Measurements from ENCODE around the gene OCIAD1.

The OCIAD1 gene

GRCh38 chr4:48906206-48907173 is 75.6 kb downstream of the OCIAD1 start, which contains the start of gene OCIAD2:
Gene OCIAD2 (minus strand): TSS chr4:48906774. CDS start chr4:48904549, 2,225 bp downstream.
- H3F3A ChIP-seq (ENCODE audit: control insufficient read depth, insufficient read depth): no peaks in the 10 kb centered on the region
- H3K9me2 ChIP-seq (replicated peaks; ENCODE audit: control insufficient read depth, low read length): no peaks in the 10 kb centered on the region
- peak within 1 kb of the TSS; percentile 89 for H3K4me2 ChIP-seq (ENCODE audit: low read length)
- H4K20me1 ChIP-seq (ENCODE audit: control insufficient read depth, insufficient read depth, low read depth, low read length): no peaks in the 10 kb centered on the region
- H3K27ac ChIP-seq (ENCODE audit: low read depth, low read length): no peak within 1 kb of the TSS
- H3K27me3 ChIP-seq (ENCODE audit: control insufficient read depth, low read length): no peaks in the 10 kb centered on the region
- H3K36me3 ChIP-seq (ENCODE audit: control insufficient read depth, low read length): peaks cover 23% of the 10 kb centered on the region
- H3K79me2 ChIP-seq (ENCODE audit: control insufficient read depth, low read length): peaks cover 19% of the 10 kb centered on the region
- peak within 1 kb of the TSS; percentile 85 for H3K4me3 ChIP-seq (ENCODE audit: low read length)
- peaks cover 21% of the 10 kb centered on the region for H3K4me1 ChIP-seq (ENCODE audit: control insufficient read depth, low read length)
- no peaks in the 10 kb centered on the region for H3K9me3 ChIP-seq (ENCODE audit: control insufficient read depth, insufficient read depth, low read length)
- TF ChIP-seq CTCF (IDR thresholded peaks at IDR 0.05; ENCODE audit: low read depth, low read length, poor library complexity, severe bottlenecking) (peak; percentile 69), EZH2phosphoT487 (IDR thresholded peaks at IDR 0.05; ENCODE audit: borderline replicate concordance, low read length) (no peak)

GRCh38 chr4:48907706-48908477 is 77.0 kb downstream of the OCIAD1 start:
- Histone ChIP-seq H3K9me3 (ENCODE audit: control insufficient read depth, insufficient read depth, low read length) (no peaks in the 10 kb centered on the region), H4K20me1 (ENCODE audit: control insufficient read depth, insufficient read depth, low read depth, low read length) (no peaks in the 10 kb centered on the region)
- TF ChIP-seq CTCF (IDR thresholded peaks at IDR 0.05; ENCODE audit: low read depth, low read length, poor library complexity, severe bottlenecking): no peak
- TF ChIP-seq EZH2phosphoT487 (IDR thresholded peaks at IDR 0.05; ENCODE audit: borderline replicate concordance, low read length): no peak

GRCh38 chr4:48908687-48909086 is 77.8 kb downstream of the OCIAD1 start:
- no peak overlapping the region for H3K4me3 ChIP-seq (ENCODE audit: low read length)
- H3K9me2 ChIP-seq (replicated peaks; ENCODE audit: control insufficient read depth, low read length): no peaks in the 10 kb centered on the region
- H3K79me2 ChIP-seq (ENCODE audit: control insufficient read depth, low read length): peaks cover 19% of the 10 kb centered on the region
- no peaks in the 10 kb centered on the region for H4K20me1 ChIP-seq (ENCODE audit: control insufficient read depth, insufficient read depth, low read depth, low read length)
- no peak overlapping the region for H3K4me2 ChIP-seq (ENCODE audit: low read length)
- peaks cover 8% of the 10 kb centered on the region for H3K36me3 ChIP-seq (ENCODE audit: control insufficient read depth, low read length)
- no peaks in the 10 kb centered on the region for H3K9me3 ChIP-seq (ENCODE audit: control insufficient read depth, insufficient read depth, low read length)
- no peaks in the 10 kb centered on the region for H3K27me3 ChIP-seq (ENCODE audit: control insufficient read depth, low read length)
- H3K27ac ChIP-seq (ENCODE audit: low read depth, low read length): no peak overlapping the region
- peaks cover 21% of the 10 kb centered on the region for H3K4me1 ChIP-seq (ENCODE audit: control insufficient read depth, low read length)
- no peak for TF ChIP-seq CTCF (IDR thresholded peaks at IDR 0.05; ENCODE audit: low read depth, low read length, poor library complexity, severe bottlenecking)
- TF ChIP-seq EZH2phosphoT487 (IDR thresholded peaks at IDR 0.05; ENCODE audit: borderline replicate concordance, low read length): no peak
- H3F3A ChIP-seq (ENCODE audit: control insufficient read depth, insufficient read depth): no peaks in the 10 kb centered on the region

More at GRCh38 chr4:48907706-48908477, 77.0 kb downstream of the OCIAD1 start:
- no peaks in the 10 kb centered on the region for H3K9me2 ChIP-seq (replicated peaks; ENCODE audit: control insufficient read depth, low read length)
- no peak overlapping the region for H3K4me2 ChIP-seq (ENCODE audit: low read length)
- peaks cover 11% of the 10 kb centered on the region for H3K36me3 ChIP-seq (ENCODE audit: control insufficient read depth, low read length)
- H3K4me3 ChIP-seq (ENCODE audit: low read length): no peak overlapping the region
- H3K4me1 ChIP-seq (ENCODE audit: control insufficient read depth, low read length): peaks cover 21% of the 10 kb centered on the region
- no peaks in the 10 kb centered on the region for H3F3A ChIP-seq (ENCODE audit: control insufficient read depth, insufficient read depth)
- no peak overlapping the region for H3K27ac ChIP-seq (ENCODE audit: low read depth, low read length)
- no peaks in the 10 kb centered on the region for H3K27me3 ChIP-seq (ENCODE audit: control insufficient read depth, low read length)
- peaks cover 19% of the 10 kb centered on the region for H3K79me2 ChIP-seq (ENCODE audit: control insufficient read depth, low read length)

Data from DOHH2 (cell line).